Measurements from ENCODE around the gene PCBP3. TPM values are rescaled to one million over a fixed set of nuclear protein-coding genes. Genes with fewer than 3 reads are reported as not detected.

PCBP3 gene
- total RNA-seq, 6 experiments from 2014 or later: 0.37 to 1.5 (median 0.69) TPM

DNA sequence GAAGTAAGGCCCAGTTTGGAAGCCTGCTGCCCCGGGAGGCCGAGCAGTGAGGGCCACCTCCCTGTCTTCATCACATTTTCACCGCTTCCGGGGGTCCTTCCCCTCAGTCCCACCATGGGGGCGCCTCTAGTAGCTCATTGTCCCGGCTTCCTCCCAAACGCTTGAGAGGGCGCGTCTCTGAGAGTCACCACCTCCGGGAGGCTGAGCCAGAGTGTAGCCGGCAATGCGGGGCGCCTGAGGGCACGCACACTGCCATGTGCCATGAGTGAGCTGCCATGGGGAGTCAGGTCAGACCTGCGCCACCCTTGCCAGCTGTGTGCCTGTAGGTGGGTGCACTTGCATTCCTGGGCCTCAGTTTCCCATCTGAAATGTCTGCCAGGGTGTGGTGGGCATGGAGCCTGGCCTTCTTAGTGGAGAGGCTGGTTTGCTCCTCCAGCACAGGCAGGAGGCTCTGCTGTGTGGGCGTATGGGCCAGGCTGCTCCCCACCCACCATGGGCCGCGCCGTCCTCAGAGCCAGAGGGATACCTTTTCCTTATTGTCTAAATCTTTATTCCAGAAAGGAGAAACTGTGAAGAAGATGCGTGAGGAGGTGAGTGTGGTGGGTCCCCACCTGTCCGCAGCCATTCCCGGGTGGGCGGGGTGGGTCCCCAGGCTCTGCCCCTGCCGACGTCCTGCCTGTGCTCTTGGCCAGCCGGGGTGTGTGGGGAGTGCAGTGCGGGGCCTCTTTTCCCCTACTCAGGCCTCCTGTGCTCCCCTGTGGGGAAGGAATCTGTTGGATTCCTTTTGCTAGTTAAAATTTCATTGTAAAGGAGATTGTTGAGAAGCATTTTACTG, 256.7 kb downstream of the PCBP3 start:
- intact Hi-C loops (cut with DNase I): no loop called here
- no peaks in the 10 kb centered on the region for H3K4me1 ChIP-seq
- H3K27ac ChIP-seq: no peak overlapping the region
- DNase-seq: peak in 2 of 3 donors; percentile 6 to 42
- H3K36me3 ChIP-seq: no peaks in the 10 kb centered on the region
- no peak for TF ChIP-seq POLR2A (IDR thresholded peaks at IDR 0.05)
- TF ChIP-seq, protein P1, sequence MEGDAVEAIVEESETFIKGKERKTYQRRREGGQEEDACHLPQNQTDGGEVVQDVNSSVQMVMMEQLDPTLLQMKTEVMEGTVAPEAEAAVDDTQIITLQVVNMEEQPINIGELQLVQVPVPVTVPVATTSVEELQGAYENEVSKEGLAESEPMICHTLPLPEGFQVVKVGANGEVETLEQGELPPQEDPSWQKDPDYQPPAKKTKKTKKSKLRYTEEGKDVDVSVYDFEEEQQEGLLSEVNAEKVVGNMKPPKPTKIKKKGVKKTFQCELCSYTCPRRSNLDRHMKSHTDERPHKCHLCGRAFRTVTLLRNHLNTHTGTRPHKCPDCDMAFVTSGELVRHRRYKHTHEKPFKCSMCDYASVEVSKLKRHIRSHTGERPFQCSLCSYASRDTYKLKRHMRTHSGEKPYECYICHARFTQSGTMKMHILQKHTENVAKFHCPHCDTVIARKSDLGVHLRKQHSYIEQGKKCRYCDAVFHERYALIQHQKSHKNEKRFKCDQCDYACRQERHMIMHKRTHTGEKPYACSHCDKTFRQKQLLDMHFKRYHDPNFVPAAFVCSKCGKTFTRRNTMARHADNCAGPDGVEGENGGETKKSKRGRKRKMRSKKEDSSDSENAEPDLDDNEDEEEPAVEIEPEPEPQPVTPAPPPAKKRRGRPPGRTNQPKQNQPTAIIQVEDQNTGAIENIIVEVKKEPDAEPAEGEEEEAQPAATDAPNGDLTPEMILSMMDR (IDR thresholded peaks at IDR 0.05): no peak
- WGBS (ENCODE audit: insufficient coverage, low coverage, low lambda C conversion rate, missing lambda C conversion rate): no CpG with 5 or more reads among the region's 27 CpGs
- no peak for ATAC-seq
- no peaks in the 10 kb centered on the region for H3K27me3 ChIP-seq
- no peaks in the 10 kb centered on the region for H3K9me3 ChIP-seq
- no peak overlapping the region for H3K4me3 ChIP-seq

DNA sequence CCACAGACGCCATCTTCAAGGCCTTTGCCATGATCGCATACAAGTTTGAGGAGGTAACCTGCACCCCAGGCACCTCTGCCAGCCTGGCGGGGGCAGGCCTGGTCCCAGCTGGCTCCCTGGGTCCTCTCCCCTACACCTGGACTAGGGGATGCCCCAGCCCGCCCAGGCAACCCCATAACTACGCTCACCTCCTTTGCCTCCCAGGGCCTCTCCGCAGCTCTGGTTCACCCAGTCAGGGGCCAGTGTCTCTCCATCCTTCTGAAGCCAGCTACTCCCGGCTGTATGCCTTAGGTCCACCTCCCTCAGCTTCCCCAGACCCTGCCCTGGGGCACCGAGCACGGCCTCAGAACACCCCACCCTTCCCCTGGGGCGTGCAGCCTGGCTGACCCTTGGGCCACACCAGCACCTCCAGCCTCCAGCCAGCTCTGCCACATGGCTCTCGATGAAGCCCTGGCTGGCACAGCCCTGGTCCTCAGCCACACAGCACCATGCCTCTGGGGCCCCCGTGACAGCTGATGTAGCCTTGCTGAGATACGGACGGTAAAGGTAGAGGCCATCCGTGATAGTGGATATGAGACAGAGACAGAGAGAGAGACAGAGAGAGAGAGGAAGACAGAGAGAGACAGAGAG, 257.7 kb downstream of the PCBP3 start:
- Histone ChIP-seq H3K9me3 (no peaks in the 10 kb centered on the region), H3K27ac (no peak overlapping the region), H3K36me3 (no peaks in the 10 kb centered on the region), H3K27me3 (no peaks in the 10 kb centered on the region), H3K4me3 (no peak overlapping the region), H3K4me1 (no peaks in the 10 kb centered on the region)
- ATAC-seq (no peak), DNase-seq (peak in 2 of 3 donors; percentile 10 to 49)
- TF ChIP-seq POLR2A (IDR thresholded peaks at IDR 0.05): no peak
- TF ChIP-seq, protein P1 (IDR thresholded peaks at IDR 0.05): no peak
- intact Hi-C loops (cut with DNase I): no loop called here
- no CpG with 5 or more reads among the region's 15 CpGs for WGBS (ENCODE audit: insufficient coverage, low coverage, low lambda C conversion rate, missing lambda C conversion rate)

- no peak overlapping the region for H3K4me3 ChIP-seq
Measured at GRCh38 chr21:45902292-45902995, 258.9 kb downstream of the PCBP3 start.

DNA sequence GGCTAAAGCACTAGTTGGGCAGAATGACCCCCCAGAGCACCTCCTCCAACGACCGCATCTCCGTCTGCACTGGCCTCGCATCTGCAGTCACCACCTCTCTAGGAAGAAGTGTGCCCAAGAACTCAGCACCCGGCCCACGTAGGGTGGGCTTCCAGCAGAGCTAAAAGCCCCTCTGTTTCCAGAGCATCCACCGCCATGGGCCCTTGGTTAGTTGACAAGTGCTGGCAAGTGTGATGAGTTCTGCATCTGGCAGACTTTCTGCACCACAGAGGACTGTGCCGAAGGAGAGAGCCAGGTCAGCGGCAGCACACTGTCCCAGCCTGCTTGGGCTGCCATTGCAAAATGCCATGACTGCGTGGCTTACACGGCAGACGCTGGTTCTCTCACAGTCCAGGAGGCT, 261.7 kb downstream of the PCBP3 start:
- no peak overlapping the region for H3K27ac ChIP-seq
- peak in 2 of 3 donors; percentile 11 to 41 for DNase-seq
- no peaks in the 10 kb centered on the region for H3K27me3 ChIP-seq
- no peak for ATAC-seq
- H3K9me3 ChIP-seq: no peaks in the 10 kb centered on the region
- TF ChIP-seq, protein P1 (IDR thresholded peaks at IDR 0.05): no peak
- no peak for TF ChIP-seq POLR2A (IDR thresholded peaks at IDR 0.05)
- intact Hi-C loops (cut with DNase I): no loop called here
- H3K4me1 ChIP-seq: no peaks in the 10 kb centered on the region
- 63% methylated on average over 6 of the region's 12 CpGs for WGBS (ENCODE audit: insufficient coverage, low coverage, low lambda C conversion rate, missing lambda C conversion rate)
- H3K36me3 ChIP-seq: no peaks in the 10 kb centered on the region
- H3K4me3 ChIP-seq: no peak overlapping the region

More at GRCh38 chr21:45902292-45902995, 258.9 kb downstream of the PCBP3 start:
- H3K4me1 ChIP-seq: no peaks in the 10 kb centered on the region
- 76% methylated on average over 5 of the region's 19 CpGs for WGBS (ENCODE audit: insufficient coverage, low coverage, low lambda C conversion rate, missing lambda C conversion rate)
- ATAC-seq: no peak
- no peaks in the 10 kb centered on the region for H3K9me3 ChIP-seq
- no peaks in the 10 kb centered on the region for H3K36me3 ChIP-seq
- no peaks in the 10 kb centered on the region for H3K27me3 ChIP-seq
- TF ChIP-seq, protein P1 (IDR thresholded peaks at IDR 0.05): no peak
- TF ChIP-seq POLR2A (IDR thresholded peaks at IDR 0.05): no peak
- H3K27ac ChIP-seq: no peak overlapping the region
- peak in 2 of 3 donors; percentile 7 to 18 for DNase-seq
- intact Hi-C loops (cut with DNase I): no loop called here

Data from right lobe of liver (tissue), 6 donors.